Measurements from ENCODE around the gene CELSR3.

CELSR3 gene

GRCh38 chr3:48598323-48599076 lies 64.2 kb downstream of the CELSR3 start:
- no peak for DNase-seq

- no peak for DNase-seq
Measured at GRCh38 chr3:48597408-48597800, 65.3 kb downstream of the CELSR3 start.

- no peak for DNase-seq
Measured at GRCh38 chr3:48596676-48597407, 65.8 kb downstream of the CELSR3 start.

GRCh38 chr3:48596157-48596556 lies 66.5 kb downstream of the CELSR3 start:
- no peak for DNase-seq

GRCh38 chr3:48595526-48596121 lies 67.1 kb downstream of the CELSR3 start:
- no peak for DNase-seq

GRCh38 chr3:48595075-48595525 lies 67.6 kb downstream of the CELSR3 start, which contains the start of gene COL7A1:
TSS of gene COL7A1 (minus strand) at chr3:48595329. CDS start at chr3:48595159, 170 bp downstream.
- DNase-seq = no peak

GRCh38 chr3:48594417-48595049 lies 68.2 kb downstream of the CELSR3 start:
- no peak for DNase-seq

- DNase-seq = no peak
Measured at GRCh38 chr3:48593337-48593736, 69.3 kb downstream of the CELSR3 start.

GRCh38 chr3:48592519-48593087 lies 70.1 kb downstream of the CELSR3 start:
- DNase-seq = no peak

GRCh38 chr3:48591886-48592518 lies 70.7 kb downstream of the CELSR3 start:
- DNase-seq = no peak

- DNase-seq = no peak
Measured at GRCh38 chr3:48591436-48591835, 71.2 kb downstream of the CELSR3 start.

- DNase-seq = no peak
Measured at GRCh38 chr3:48588230-48588629, 74.5 kb downstream of the CELSR3 start.

- DNase-seq = no peak
Measured at GRCh38 chr3:48587686-48588085, 75.0 kb downstream of the CELSR3 start.
